WERI-Rb-1 (cell line): ENCODE measurements around the gene NECTIN3.

Experiments used
- DNase-seq: peaks from one replicate; pipeline ENCODE4 v3.0.0-alpha.2; 2020
- H3K27ac ChIP-seq: fragments of 250-450 bp; sonication (Bioruptor Pico); 2 replicates; pipeline ENCODE4 v1.5.1; 2020; ENCODE audit warnings: mild to moderate bottlenecking, moderate library complexity
- H3K27me3 ChIP-seq: fragments of 250-450 bp; sonication (Bioruptor Pico); 2 replicates; pipeline ENCODE4 v1.5.1; 2021; ENCODE audit warnings: mild to moderate bottlenecking, low read depth, moderate library complexity; ENCODE audit not compliant: insufficient read depth, severe bottlenecking
- H3K36me3 ChIP-seq: fragments of 250-450 bp; sonication (Bioruptor Pico); 2 replicates; pipeline ENCODE4 v1.5.1; 2020; ENCODE audit warnings: mild to moderate bottlenecking, moderate library complexity
- H3K4me3 ChIP-seq: 2 replicates; pipeline ENCODE4 v1.5.1; 2011; ENCODE audit warnings: low read depth, mild to moderate bottlenecking, control low read depth, low read length
- H3K9me3 ChIP-seq: fragments of 250-450 bp; sonication (Bioruptor Pico); 2 replicates; pipeline ENCODE4 v1.5.1; 2021; ENCODE audit warnings: mild to moderate bottlenecking, moderate library complexity; ENCODE audit not compliant: severe bottlenecking
- CTCF ChIP-seq: IDR thresholded peaks from 2 replicates; pipeline ENCODE4 v1.5.1; 2011; ENCODE audit warnings: low read depth, mild to moderate bottlenecking, control low read depth, inconsistent platforms, low read length

NECTIN3 gene

DNA sequence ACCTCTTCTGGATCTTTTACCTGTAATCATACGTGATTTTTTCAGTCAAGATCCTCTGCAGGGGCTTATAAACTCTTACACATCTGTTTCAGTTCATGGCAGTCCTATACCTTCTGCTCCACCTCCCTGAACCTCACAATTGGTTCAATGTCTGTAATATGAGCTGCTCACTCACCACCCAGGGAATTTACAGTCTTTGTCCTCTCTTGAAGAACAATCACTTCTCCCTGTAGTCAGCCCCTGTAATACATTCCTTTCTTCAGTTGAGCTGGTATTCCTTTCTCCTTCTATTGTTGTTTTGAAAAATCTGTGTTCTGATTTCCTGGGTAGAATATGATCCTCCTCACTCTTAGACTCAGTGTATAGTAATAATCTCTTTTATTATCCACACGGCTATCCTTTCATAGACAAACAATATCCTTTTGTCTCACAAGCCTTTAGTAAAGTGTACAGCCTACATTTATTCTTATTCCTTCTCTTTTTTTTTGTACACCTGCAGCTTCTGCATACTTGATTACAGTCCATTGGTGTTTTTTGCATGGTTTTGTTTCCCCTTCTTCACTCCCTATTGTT, 101.8 kb downstream of the NECTIN3 start:
- Histone ChIP-seq H3K36me3 (no peaks in the 10 kb centered on the region), H3K9me3 (no peaks in the 10 kb centered on the region), H3K27ac (no peak overlapping the region), H3K27me3 (no peaks in the 10 kb centered on the region), H3K4me3 (no peak overlapping the region)
- no peak for TF ChIP-seq CTCF
- DNase-seq = no peak

- TF ChIP-seq CTCF = no peak
- H3K9me3 ChIP-seq = no peaks in the 10 kb centered on the region
- DNase-seq = no peak
- no peaks in the 10 kb centered on the region for H3K36me3 ChIP-seq
- no peaks in the 10 kb centered on the region for H3K27me3 ChIP-seq
- no peak overlapping the region for H3K27ac ChIP-seq
- no peak overlapping the region for H3K4me3 ChIP-seq
Observed at GRCh38 chr3:111173906-111174305, 102.3 kb downstream of the NECTIN3 start.

DNA sequence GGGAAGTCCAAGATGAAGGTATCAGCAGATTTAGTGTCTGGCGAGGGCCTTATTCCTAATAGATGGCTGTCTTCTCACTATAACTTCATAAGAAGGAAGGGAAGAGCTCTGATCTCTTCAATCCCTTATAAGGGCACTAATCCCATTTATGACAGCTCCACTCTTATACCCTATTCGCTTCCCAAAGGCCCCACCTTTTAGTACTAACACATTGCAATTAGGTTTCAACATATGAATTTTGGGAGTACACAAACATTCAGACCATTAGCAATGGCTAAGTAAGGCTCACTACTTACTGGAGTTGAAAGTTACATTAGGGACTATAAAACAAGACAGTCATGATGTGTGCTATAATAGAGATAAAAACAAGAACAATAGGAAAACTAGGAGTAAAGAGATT, 118.9 kb downstream of the NECTIN3 start:
- no peaks in the 10 kb centered on the region for H3K36me3 ChIP-seq
- no peak for TF ChIP-seq CTCF
- H3K4me3 ChIP-seq = no peak overlapping the region
- no peak overlapping the region for H3K27ac ChIP-seq
- H3K27me3 ChIP-seq = no peaks in the 10 kb centered on the region
- DNase-seq = no peak
- H3K9me3 ChIP-seq = no peaks in the 10 kb centered on the region

- Histone ChIP-seq H3K27me3 (no peaks in the 10 kb centered on the region), H3K9me3 (no peaks in the 10 kb centered on the region), H3K36me3 (no peaks in the 10 kb centered on the region), H3K4me3 (no peak overlapping the region), H3K27ac (no peak overlapping the region)
- no peak for DNase-seq
- no peak for TF ChIP-seq CTCF
Observed at GRCh38 chr3:111193472-111193871, 121.9 kb downstream of the NECTIN3 start.

GRCh38 chr3:111194048-111194447, 122.4 kb downstream of the NECTIN3 start:
- Histone ChIP-seq H3K27me3 (no peaks in the 10 kb centered on the region), H3K36me3 (no peaks in the 10 kb centered on the region), H3K4me3 (no peak overlapping the region), H3K9me3 (no peaks in the 10 kb centered on the region), H3K27ac (no peak overlapping the region)
- no peak for DNase-seq
- no peak for TF ChIP-seq CTCF

- TF ChIP-seq CTCF = no peak
- Histone ChIP-seq H3K36me3 (no peaks in the 10 kb centered on the region), H3K27ac (no peak overlapping the region), H3K27me3 (no peaks in the 10 kb centered on the region), H3K4me3 (no peak overlapping the region), H3K9me3 (no peaks in the 10 kb centered on the region)
- no peak for DNase-seq
Observed at GRCh38 chr3:111197485-111197884, 125.9 kb downstream of the NECTIN3 start.
